Calu3 (cell line): ENCODE results near the gene GDPD3. TPM values are rescaled to one million over a fixed set of nuclear protein-coding genes. Genes with fewer than 3 reads are reported as not detected.
A peak's percentile ranks its signal among the peaks of the same experiment; 100 is the strongest.

ENCODE experiments used
- BruUV-seq: library from RNA; stranded (reverse); fragments of 400-500 nt; replicated peaks from 2 replicates; lab custom pipeline; 2021; lab: Mats Ljungman, UMichigan
- CTCF ChIA-PET: fragments of 300-600 bp; sonication (Branson Sonifier 250); formaldehyde crosslinking; loops from one replicate; lab custom pipeline; 2022; ENCODE audit warnings: antibody characterized with exemption; lab: Charles Lee
- DNase-seq: peaks from one replicate; pipeline ENCODE4 v3.0.0; 2022
- H3K27ac Mint-ChIP-seq: one replicate; pipeline ENCODE4 v1.8.0; 2022; ENCODE audit warnings: mixed read lengths; ENCODE audit not compliant: unreplicated experiment
- H3K27me3 Mint-ChIP-seq: one replicate; pipeline ENCODE4 v1.8.0; 2022; ENCODE audit warnings: mixed read lengths; ENCODE audit not compliant: unreplicated experiment
- H3K36me3 Mint-ChIP-seq: one replicate; pipeline ENCODE4 v1.8.0; 2022; ENCODE audit warnings: mild to moderate bottlenecking, moderate library complexity, mixed read lengths; ENCODE audit not compliant: insufficient read depth, unreplicated experiment
- H3K4me1 Mint-ChIP-seq: one replicate; pipeline ENCODE4 v1.8.0; 2022; ENCODE audit warnings: mild to moderate bottlenecking, low read depth, mixed read lengths; ENCODE audit not compliant: unreplicated experiment
- H3K4me3 Mint-ChIP-seq: one replicate; pipeline ENCODE4 v1.8.0; 2022; ENCODE audit warnings: mild to moderate bottlenecking, low read depth, moderate library complexity, mixed read lengths; ENCODE audit not compliant: unreplicated experiment
- H3K9me3 Mint-ChIP-seq: one replicate; pipeline ENCODE4 v1.8.0; 2022; ENCODE audit warnings: low read depth, mixed read lengths; ENCODE audit not compliant: unreplicated experiment
- CTCF ChIP-seq: fragments of 200-600 bp; IDR thresholded peaks from one replicate; pipeline ENCODE4 v1.8.0; 2022; ENCODE audit warnings: antibody characterized with exemption; ENCODE audit not compliant: unreplicated experiment
- intact Hi-C: fragments of 100-400 bp; cut with micrococcal nuclease; formaldehyde crosslinking; loops from one replicate; pipeline ENCODE4 v1.10.0; 2022; ENCODE audit not compliant: unreplicated experiment
- total RNA-seq: library from RNA; stranded (reverse); gene quantifications from 2 replicates; pipeline ENCODE4 v1.2.3, GENCODE V29; 2022

Gene GDPD3
- total RNA-seq, 1 experiment from 2014 or later, result 7.8 TPM

GRCh38 chr16:30122604-30123160 is 9.3 kb upstream of the GDPD3 start:
- Mint-ChIP-seq H3K27me3 (no peaks in the 10 kb centered on the region), H3K36me3 (peaks cover 38% of the 10 kb centered on the region), H3K27ac (peak overlapping the region; percentile 40), H3K9me3 (no peaks in the 10 kb centered on the region), H3K4me1 (peaks cover 39% of the 10 kb centered on the region), H3K4me3 (peak overlapping the region; percentile 90)
- no peak for DNase-seq
- no peak for TF ChIP-seq CTCF
- intact Hi-C loops, result no loop called here
- CTCF ChIA-PET, result interaction anchor here (2.2 kb wide), 1 partner anchor 31 kb away, joined by 7 read pairs; the partner anchor contains the start of gene TBX6
- no TSS peak for BruUV-seq

DNA sequence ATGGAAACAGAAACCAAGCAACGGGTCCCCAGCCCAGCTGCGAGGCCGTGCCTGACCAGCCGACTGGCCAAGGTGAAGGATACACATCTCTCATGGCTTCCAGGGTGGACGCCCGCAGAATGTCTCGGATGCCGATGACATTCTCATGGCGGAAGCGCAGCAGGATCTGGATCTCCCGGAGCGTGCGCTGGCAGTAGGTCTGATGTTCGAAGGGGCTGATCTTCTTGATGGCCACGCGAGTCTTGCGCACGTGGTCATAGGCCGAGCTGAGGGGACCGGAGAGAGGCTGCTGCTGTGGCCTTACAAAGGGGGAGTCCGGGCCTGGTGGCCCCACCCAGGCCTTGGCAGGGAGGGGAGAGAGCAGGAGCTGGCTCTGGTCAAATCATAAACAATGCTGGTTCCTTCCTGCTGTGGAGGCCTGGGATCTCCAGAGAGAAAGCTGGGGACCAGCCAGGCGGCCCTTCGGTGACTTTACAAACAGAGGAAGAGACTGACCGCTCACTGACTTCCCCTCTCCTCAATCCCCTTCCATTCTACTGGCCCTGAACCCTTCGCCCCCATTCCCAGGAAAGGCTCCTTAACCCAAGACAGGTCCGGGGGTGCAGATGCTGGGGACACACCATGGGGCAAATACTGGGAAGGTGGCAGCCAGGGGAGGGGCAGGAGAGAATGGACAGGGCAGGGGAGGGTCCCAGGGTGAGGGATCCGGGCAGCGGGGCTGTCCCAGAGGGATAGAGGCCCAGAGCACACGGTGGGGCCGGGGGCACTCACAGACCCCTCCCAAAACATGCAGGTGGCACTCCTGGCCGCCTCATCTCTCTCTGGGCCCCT is 8.6 kb upstream of the GDPD3 start:
- H3K36me3 Mint-ChIP-seq, result peaks cover 38% of the 10 kb centered on the region
- CTCF ChIA-PET, result interaction anchor here (0.7 to 1.3 kb wide), 2 partner anchors 10 to 435 kb away, joined by 3 to 4 read pairs; no protein-coding TSS in a partner anchor
- intact Hi-C loops, result no loop called here

DNA sequence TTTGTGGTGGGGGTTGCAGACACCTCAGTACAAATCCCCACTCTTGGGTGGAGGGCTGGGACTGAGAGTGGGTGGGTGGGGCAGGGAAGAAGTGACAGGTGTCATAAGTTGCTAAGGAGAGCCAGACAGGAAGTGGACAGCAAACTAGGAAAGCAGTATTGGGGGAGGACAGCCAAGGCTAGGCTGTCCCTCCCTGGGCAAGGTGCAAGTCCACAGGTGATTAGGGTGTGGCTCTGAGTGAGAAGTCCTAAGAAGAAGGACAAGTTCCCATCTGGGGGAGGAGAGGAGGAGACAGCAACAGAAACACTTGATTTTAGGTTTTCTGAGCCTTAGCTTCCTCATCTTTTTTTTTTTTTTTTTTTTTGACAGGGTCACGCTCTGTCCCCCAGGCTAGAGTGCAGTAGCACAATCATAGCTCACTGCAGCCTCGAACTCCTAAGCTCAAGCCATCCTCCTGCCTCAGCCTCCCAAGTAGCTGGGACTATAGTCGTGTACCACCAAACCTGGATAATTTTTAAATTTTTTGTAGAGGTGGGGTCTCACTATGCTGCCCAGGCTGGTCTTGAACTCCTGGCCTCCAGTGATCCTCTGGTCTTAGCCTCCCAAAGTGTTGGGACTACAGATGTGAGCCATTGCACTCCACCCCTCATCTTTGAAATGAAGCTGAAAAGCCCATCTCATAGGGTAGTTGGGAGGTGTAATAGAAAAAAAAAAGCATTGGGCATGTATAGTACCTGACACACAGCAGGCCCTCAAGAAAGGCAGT is 7.2 kb upstream of the GDPD3 start:
- intact Hi-C loops, result no loop called here
- no peaks in the 10 kb centered on the region for H3K27me3 Mint-ChIP-seq
- CTCF ChIA-PET, result interaction anchor here (1.3 kb wide), 1 partner anchor 8 kb away, joined by 4 read pairs; no protein-coding TSS in a partner anchor
- TF ChIP-seq CTCF, result no peak
- no peak overlapping the region for H3K4me3 Mint-ChIP-seq
- no TSS peak for BruUV-seq
- H3K4me1 Mint-ChIP-seq, result peaks cover 42% of the 10 kb centered on the region
- no peak for DNase-seq
- peaks cover 42% of the 10 kb centered on the region for H3K36me3 Mint-ChIP-seq
- no peak overlapping the region for H3K27ac Mint-ChIP-seq
- H3K9me3 Mint-ChIP-seq, result no peaks in the 10 kb centered on the region

More for the DNA sequence above, 8.6 kb upstream of the GDPD3 start:
- DNase-seq, result no peak
- no peak for TF ChIP-seq CTCF
- Mint-ChIP-seq H3K9me3 (no peaks in the 10 kb centered on the region), H3K4me3 (peak overlapping the region; percentile 90), H3K27ac (peak overlapping the region; percentile 40), H3K4me1 (peaks cover 39% of the 10 kb centered on the region), H3K27me3 (no peaks in the 10 kb centered on the region)
- BruUV-seq, result no TSS peak

DNA sequence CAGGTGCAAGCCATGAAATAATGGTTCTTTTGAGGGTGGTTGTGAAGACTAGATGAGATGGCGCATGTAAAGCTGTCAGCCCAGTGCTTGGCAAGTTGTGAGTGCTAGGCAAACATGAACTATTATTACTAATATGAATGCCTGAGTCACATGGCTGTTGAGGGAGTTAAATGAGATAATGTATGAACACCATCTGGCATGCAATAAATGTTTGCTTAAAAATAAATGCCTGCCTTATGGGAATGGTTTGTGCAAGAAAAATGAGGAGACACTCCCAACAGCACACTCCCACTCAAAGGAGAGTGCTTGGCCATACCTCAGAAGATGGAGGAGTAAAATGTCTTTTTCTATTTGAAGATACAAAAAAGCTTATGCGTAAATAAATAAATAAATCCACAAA is 6.1 kb upstream of the GDPD3 start:
- H3K4me1 Mint-ChIP-seq, result peaks cover 52% of the 10 kb centered on the region
- H3K27ac Mint-ChIP-seq, result no peak overlapping the region
- peaks cover 50% of the 10 kb centered on the region for H3K36me3 Mint-ChIP-seq
- intact Hi-C loops, result no loop called here
- H3K27me3 Mint-ChIP-seq, result no peaks in the 10 kb centered on the region
- DNase-seq, result no peak
- no peak for TF ChIP-seq CTCF
- no peak overlapping the region for H3K4me3 Mint-ChIP-seq
- BruUV-seq, result TSS peak; percentile 27
- H3K9me3 Mint-ChIP-seq, result no peaks in the 10 kb centered on the region
- CTCF ChIA-PET, result no interaction called here
